ENCODE measurements around the gene BDKRB1. TPM values are rescaled to one million over a fixed set of nuclear protein-coding genes. Genes with fewer than 3 reads are reported as not detected.

Gene BDKRB1
- polyA plus RNA-seq, 1 experiment = 160 TPM

GRCh38 chr14:96249029-96249428, 7.0 kb upstream of the BDKRB1 start:
- H3K27me3 ChIP-seq (ENCODE audit: control insufficient read depth, insufficient read depth, low read length) = no peaks in the 10 kb centered on the region
- peak; percentile 50 for DNase-seq (ENCODE audit: low read depth, low spot score)
- ChIA-PET CTCF (interaction anchor here (2.7 kb wide), 1 partner anchor 148 kb away, joined by 10 read pairs; no protein-coding TSS in a partner anchor), POLR2A (no interaction called here)
- no peak overlapping the region for H3K4me3 ChIP-seq (ENCODE audit: low read depth, low read length)
- no peak for TF ChIP-seq CTCF (IDR thresholded peaks at IDR 0.05; ENCODE audit: low read depth, low read length)
- H3K27ac ChIP-seq (ENCODE audit: low read depth, low read length) = peak overlapping the region; percentile 75
- no peaks in the 10 kb centered on the region; the same call in 1 of the 2 replicates for H3K9me3 ChIP-seq (ENCODE audit: control insufficient read depth, insufficient read depth, low read length)

GRCh38 chr14:96250485-96250884, 5.5 kb upstream of the BDKRB1 start:
- H3K27ac ChIP-seq (ENCODE audit: low read depth, low read length) = no peak overlapping the region
- H3K27me3 ChIP-seq (ENCODE audit: control insufficient read depth, insufficient read depth, low read length) = no peaks in the 10 kb centered on the region
- no peak for DNase-seq (ENCODE audit: low read depth, low spot score)
- TF ChIP-seq CTCF (IDR thresholded peaks at IDR 0.05; ENCODE audit: low read depth, low read length) = no peak
- H3K4me3 ChIP-seq (ENCODE audit: low read depth, low read length) = no peak overlapping the region
- ChIA-PET POLR2A (no interaction called here), CTCF (interaction anchor here (0.6 to 2.7 kb wide), 2 partner anchors 25 to 149 kb away, joined by 3 to 10 read pairs; no protein-coding TSS in a partner anchor)
- H3K9me3 ChIP-seq (ENCODE audit: control insufficient read depth, insufficient read depth, low read length) = no peaks in the 10 kb centered on the region; the same call in 1 of the 2 replicates

DNA sequence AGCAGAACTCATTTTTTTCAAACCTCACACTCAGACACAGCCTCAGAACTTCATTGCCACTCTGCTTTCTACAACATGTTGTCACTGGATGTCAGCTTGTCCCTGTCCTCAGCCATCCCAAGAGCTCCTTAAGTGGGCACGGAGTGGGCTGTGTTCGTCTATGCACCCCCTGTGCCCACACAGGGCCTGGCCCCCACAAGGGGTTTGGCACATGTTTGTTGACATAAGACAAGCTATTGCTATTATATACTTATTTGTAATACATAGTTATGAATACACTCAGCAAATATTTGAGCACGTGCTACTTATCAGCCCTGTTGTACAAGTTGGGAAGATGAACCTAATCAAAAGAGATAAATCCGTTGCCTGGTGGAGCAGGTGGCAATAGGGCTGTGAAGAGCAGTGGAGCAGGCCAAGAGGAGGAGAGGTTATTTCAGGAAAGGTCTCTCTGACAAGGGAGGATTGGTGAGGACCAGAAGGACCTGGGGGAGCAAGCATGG, 4.3 kb upstream of the BDKRB1 start:
- Histone ChIP-seq H3K4me3 (ENCODE audit: low read depth, low read length) (no peak overlapping the region), H3K9me3 (ENCODE audit: control insufficient read depth, insufficient read depth, low read length) (no peaks in the 10 kb centered on the region; the same call in 1 of the 2 replicates), H3K27me3 (ENCODE audit: control insufficient read depth, insufficient read depth, low read length) (no peaks in the 10 kb centered on the region), H3K27ac (ENCODE audit: low read depth, low read length) (peak overlapping the region; percentile 96)
- DNase-seq (ENCODE audit: low read depth, low spot score) = no peak
- CTCF ChIA-PET = interaction anchor here (1.5 to 2.7 kb wide), 3 partner anchors 151 to 153 kb away, joined by 4 to 10 read pairs (median 6); no protein-coding TSS in a partner anchor
- TF ChIP-seq CTCF (IDR thresholded peaks at IDR 0.05; ENCODE audit: low read depth, low read length) = no peak
- POLR2A ChIA-PET = interaction anchor here (0.5 to 2.1 kb wide), 2 partner anchors 23 to 212 kb away, joined by 3 to 8 read pairs; no protein-coding TSS in a partner anchor

DNA sequence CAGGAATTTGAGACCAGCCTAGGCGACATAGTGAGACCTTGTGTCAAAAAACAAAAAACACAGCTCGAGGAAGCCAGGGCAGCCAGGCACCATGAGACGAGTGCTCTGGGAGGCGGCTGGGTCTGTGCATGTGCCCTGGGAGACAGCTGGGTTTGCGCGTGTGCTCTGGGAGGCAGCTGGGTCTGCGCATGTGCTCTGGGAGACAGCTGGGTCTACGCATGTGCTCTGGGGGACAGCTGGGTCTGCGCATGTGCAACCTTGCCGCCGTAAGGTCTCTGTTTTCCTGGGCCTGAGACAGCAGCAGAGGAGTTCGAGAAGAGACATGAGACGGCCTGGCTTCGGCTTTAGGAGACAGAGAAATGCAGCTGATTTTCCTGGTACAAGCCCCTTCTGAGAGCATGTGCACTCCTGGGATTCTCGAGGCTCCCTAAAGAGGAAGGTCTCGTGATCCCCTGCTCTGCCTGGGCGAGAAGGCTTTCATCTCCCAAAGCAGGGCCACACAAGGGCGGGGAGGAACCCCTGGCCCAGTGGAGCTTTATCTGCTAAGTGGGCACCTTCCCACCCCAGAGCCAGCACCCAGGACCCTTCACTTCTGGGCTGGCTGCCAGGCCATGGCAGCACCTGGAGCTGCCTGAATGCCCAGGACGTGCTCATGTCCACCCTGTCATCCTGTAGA, 3.5 kb upstream of the BDKRB1 start:
- Histone ChIP-seq H3K4me3 (ENCODE audit: low read depth, low read length) (no peak overlapping the region), H3K9me3 (ENCODE audit: control insufficient read depth, insufficient read depth, low read length) (no peaks in the 10 kb centered on the region; the same call in 1 of the 2 replicates), H3K27ac (ENCODE audit: low read depth, low read length) (peak overlapping the region; percentile 96), H3K27me3 (ENCODE audit: control insufficient read depth, insufficient read depth, low read length) (no peaks in the 10 kb centered on the region)
- no peak for TF ChIP-seq CTCF (IDR thresholded peaks at IDR 0.05; ENCODE audit: low read depth, low read length)
- POLR2A ChIA-PET = interaction anchor here (0.5 to 2.1 kb wide), 8 partner anchors 9 to 212 kb away, joined by 3 to 9 read pairs (median 5); no protein-coding TSS in a partner anchor
- no peak for DNase-seq (ENCODE audit: low read depth, low spot score)
- CTCF ChIA-PET = interaction anchor here (0.5 to 1.6 kb wide), 3 partner anchors 33 to 154 kb away, joined by 3 to 6 read pairs (median 4); no protein-coding TSS in a partner anchor
